Amniotic stem cell (primary cell): ENCODE measurements around the gene METTL16.

Experiments used
- DNase-seq: peaks from one replicate; lab custom pipeline; 2025; lab: John Stamatoyannopoulos, UW

The METTL16 gene

GRCh38 chr17:2415081-2415480 lies 96.6 kb downstream of the METTL16 start:
- no peak for DNase-seq

GRCh38 chr17:2414446-2415064 lies 97.1 kb downstream of the METTL16 start:
- no peak for DNase-seq

- DNase-seq, result no peak
These were observed 99.1 kb downstream of the METTL16 start for GRCh38 chr17:2412561-2413021.

DNA sequence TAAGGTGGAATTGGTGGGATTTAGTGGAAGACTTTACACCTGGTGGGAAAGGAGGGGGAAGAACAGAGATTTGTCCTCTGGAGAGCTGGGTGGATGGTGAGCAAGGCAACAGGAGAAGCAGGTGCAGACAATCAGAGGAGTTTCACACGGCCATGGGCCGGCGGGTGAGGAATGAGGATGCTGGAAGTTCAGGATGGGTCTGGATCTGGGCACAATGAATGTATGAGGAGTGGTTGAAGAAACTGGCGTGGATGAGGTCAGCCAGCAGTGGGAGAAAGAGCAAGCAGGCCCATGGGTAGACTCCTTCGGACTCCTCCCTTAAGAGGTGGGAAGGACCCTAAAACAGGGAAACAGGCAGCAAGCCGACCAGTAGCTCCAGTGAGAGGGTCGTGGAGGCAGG lies 100.7 kb downstream of the METTL16 start:
- no peak for DNase-seq

GRCh38 chr17:2406903-2407790 lies 104.5 kb downstream of the METTL16 start:
- peak; percentile 86 for DNase-seq

DNA sequence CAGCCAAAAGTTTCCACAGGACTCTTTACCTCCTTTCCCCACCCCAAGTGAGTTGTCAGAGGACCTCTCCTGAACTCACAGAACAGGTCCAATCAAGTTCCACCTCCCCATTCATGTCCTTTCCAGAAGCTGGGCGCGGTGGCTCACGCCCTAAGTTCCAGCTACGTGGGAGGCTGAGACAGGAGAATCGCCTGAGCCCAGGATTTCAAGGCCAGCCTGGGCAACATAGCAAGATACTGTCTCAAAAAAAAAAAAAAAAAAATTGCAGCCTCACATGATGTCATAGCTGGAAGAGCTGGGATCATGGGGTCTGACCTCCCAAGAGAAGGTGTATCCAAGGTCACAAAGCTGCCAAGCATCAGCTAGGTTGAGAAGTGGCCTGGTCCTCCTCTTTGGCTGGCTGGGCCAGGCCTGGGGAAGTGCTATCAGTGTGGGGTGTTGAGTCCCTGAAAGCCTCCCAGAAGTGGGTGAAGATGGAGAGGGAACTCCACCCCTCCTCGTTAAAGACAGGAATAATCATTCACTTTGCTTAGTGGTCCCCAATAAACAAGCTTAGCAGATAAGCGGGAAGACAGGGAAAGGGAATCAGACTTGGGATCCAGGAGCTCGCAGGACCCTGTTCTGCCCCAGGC lies 105.3 kb downstream of the METTL16 start:
- DNase-seq, result no peak

DNA sequence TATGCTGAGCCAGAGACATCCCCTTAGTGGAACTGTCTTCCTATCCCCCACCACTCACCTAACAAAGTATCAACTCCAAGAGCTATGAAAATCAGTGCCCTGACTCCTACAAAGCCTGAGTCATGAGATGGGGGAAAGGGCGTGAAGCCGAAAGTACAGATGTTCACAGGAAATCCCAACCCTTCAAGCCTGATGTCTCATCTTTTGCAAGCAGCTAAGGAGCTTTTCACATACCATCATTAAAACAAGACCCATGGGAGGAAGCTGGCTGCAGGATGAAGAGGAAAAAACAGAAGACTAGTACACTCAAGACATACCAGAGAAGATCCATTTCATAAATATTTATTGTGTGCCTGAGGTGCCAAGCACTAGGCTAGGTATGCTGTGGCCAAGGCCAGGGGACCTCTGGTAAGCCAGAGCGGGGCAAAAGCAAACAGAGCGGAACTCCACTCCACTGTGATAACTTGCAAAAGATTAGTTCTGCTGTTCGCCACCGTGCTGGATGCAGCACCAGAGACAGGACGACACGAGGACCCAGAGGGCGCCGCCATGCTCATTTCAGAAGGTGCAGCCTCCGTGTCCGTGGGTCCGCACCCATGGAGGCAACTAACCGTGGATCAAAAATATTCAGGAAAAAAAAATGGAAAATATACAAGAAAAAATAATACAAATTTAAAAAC lies 106.3 kb downstream of the METTL16 start:
- peak; percentile 45 for DNase-seq

GRCh38 chr17:2403044-2403443 lies 108.6 kb downstream of the METTL16 start:
- DNase-seq, result no peak

DNA sequence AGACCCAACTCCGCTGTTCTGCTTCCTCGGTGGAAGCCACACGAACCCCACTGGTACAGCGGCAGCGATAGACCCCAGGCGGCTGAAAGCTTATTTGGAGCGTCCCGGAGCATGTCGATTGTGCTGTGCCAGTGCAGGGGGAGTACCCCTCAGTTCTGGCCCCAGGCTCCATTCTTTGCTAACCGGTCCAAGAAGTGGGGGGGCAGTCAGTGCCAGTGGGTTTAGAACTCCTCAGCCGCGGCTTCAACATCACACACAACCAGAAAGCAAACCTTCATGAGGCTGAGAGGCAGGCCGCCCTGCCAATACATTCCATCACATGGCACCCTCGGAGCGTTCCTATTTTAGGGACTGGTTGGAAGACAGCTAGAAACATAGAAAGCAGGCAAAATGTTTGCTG lies 109.1 kb downstream of the METTL16 start:
- no peak for DNase-seq

GRCh38 chr17:2401426-2402221 lies 110.1 kb downstream of the METTL16 start:
- peak; percentile 98 for DNase-seq

GRCh38 chr17:2400877-2401425 lies 110.7 kb downstream of the METTL16 start, which contains the start of gene MNT:
MNT (minus strand) TSS chr17:2401060; CDS start chr17:2400712, 348 bp downstream.
- DNase-seq, result peak; percentile 89

- DNase-seq, result no peak
These were observed 111.2 kb downstream of the METTL16 start for GRCh38 chr17:2400474-2400866.

DNA sequence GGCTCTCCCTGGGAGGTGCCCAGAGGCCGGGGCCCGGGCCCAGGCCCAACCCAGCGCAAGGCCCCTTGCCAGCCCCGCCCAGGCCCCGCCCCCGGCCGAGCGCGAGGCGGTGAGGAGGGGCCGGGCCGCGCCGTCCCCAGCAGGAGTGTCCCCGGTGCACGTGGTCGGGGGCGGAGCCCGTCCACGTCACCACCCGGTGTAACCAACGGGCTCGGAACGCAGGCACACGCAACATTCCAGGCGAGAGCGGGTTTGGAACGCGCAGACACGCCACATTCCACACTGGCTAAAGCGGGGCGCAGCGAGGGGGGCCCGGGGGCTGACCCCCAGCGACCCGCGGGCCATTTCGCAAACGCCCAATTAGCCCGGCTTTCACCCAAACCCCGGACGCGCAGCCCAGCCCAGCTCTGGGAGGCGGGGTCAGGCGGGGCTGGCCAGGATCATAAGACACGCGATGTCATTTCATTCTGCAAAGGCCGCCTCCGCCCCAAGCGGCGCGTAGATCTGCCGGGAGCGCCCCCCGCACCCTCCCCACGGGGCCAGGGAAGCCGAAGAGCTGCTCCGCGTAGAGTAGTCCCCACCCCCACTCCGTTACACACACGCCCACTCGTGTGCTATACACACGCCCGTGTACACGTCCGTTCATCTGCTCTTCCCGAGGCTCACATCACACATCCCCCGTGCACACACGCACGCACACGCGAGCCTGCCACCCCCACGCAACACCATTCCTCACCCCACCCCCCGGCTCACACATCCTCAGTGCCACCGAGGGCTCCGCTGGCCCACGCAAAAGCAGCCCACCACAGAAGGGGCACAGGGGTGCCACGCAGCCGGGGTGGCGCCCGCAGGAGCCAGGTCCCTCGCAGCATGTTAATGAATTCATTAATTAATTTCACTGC lies 111.9 kb downstream of the METTL16 start:
- peak; percentile 97 for DNase-seq

- peak; percentile 39 for DNase-seq
These were observed 112.8 kb downstream of the METTL16 start for GRCh38 chr17:2398655-2399571.

DNA sequence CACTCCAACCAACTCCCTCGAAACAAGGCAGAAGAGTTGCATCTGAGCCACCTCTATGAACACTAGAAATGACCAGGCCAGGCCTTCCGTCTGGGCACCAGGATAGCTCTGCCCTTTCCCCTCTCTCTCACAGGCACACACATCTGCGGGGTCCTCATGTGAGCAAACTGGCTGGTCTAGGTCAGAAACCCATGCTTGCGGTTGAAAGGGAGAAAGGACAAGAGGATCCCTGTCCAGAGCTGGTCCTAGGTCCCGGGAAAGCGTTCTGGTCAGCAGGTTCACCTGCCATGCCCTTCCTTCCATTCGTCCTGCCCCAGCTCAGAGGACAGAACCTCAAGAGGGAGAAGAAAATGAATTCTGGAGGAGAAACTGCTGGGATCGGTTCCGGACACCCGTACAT lies 113.5 kb downstream of the METTL16 start:
- DNase-seq, result no peak

DNA sequence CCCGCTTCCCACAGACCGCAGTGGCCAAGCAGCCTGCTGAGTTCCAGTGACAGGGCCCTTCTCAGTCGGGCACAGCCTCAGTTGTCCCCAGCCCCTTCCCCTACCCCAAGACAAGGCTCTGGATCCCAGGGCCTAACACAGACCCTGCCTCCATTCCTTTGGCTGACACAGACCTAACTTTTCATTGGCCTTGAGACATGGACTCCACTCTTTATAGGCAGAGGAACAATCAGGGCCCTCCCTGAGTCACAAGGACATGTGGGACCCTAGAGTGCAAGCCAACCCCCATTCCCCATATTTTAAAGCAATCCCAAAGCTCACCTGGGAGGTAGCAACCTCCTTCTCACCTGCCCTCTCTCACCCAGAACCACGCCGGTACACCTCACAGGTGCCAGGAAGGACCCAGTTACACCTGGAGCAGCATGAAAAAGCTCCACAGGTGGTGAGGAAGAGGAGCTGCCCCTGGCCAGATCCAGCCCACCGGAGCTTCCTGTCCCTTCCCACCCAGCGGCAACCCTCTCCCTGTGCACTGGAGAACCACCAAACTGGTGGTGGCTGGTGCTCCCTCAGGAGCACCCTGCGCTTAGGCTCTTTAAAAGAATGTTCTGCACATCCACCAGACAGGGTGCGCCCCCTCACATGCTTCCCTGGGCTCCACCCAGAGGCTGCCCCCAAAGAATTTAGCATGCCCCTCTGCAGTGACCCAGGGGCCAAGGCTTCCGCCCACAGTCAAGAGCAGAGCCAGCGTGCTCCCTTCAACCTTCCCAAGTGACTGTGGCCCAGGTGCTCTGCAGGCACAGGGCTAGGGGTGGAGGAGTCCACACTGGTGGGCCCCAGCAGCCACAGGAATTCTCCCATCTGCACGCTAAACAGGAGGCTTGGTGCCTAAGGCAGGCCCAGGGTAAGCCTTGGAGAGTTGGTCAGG lies 114.2 kb downstream of the METTL16 start:
- no peak for DNase-seq

DNA sequence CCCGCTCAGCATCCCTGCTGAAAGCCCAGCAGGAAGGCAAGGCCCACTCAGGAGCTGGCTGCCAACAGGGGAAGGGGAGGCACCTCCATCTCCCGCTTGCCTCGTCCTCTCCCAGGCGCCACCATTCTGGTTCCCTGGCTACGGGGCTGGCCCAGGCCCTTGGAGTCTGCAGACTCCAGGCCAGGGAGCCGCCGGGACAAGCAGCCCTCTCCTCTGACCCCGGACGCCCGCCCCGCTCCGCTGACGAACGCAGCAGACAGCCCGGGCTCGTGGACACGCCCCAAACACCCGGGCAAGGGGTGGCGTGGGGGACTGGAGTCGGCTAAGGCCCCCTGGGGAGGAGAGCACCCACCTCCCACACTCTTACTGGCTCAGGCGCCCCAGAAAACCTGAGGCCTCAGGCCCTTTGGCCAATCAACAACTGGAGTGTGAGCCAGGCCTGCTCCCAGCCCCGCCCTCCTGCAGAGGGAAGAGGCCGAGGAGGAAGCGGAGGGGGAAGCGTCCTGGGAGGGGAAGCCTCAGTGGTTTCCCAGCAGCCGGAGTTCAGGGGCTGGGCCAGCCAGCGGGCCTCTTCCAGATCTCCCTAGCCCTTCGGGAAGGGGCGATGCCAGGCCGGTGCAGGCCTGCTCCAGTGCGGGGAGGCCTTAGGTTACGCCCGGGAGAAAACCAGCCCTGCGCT lies 115.0 kb downstream of the METTL16 start:
- DNase-seq, result peak; percentile 82
